Hepatocyte (in vitro differentiated cells): ENCODE data around the gene POLR2L. TPM values are rescaled to one million over a fixed set of nuclear protein-coding genes. Genes with fewer than 3 reads are reported as not detected.
A peak's percentile ranks its signal among the peaks of the same experiment; 100 is the strongest.

ENCODE experiments used
- DNase-seq: peaks from one replicate; pipeline ENCODE4 v3.0.0-alpha.2; 2016; ENCODE audit warnings: low spot score
- H2AFZ ChIP-seq: fragments of 200-600 bp; sonication (generic); 2 replicates; pipeline ENCODE4 v1.6.0; 2016; ENCODE audit warnings: antibody characterized with exemption, mild to moderate bottlenecking
- H3K27ac ChIP-seq: fragments of 200-600 bp; sonication (generic); 2 replicates; pipeline ENCODE4 v1.5.1; 2016; ENCODE audit warnings: mild to moderate bottlenecking
- H3K27me3 ChIP-seq: fragments of 200-600 bp; sonication (generic); 2 replicates; pipeline ENCODE4 v1.6.1; 2016
- H3K36me3 ChIP-seq: fragments of 200-600 bp; sonication (generic); replicated peaks from 2 replicates; pipeline ENCODE4 v1.5.1; 2016; ENCODE audit warnings: low read depth; ENCODE audit not compliant: insufficient read depth
- H3K4me1 ChIP-seq: fragments of 200-600 bp; sonication (generic); 2 replicates; pipeline ENCODE4 v1.5.1; 2016; ENCODE audit warnings: mild to moderate bottlenecking, moderate library complexity; ENCODE audit not compliant: insufficient read depth
- H3K4me2 ChIP-seq: fragments of 200-600 bp; sonication (generic); 2 replicates; pipeline ENCODE4 v1.6.0; 2016
- H3K4me3 ChIP-seq: fragments of 200-600 bp; sonication (generic); 2 replicates; pipeline ENCODE4 v1.5.1; 2016; ENCODE audit warnings: mild to moderate bottlenecking
- H3K79me2 ChIP-seq: fragments of 200-600 bp; sonication (generic); 2 replicates; pipeline ENCODE4 v1.6.0; 2017; ENCODE audit warnings: mild to moderate bottlenecking
- H3K9me2 ChIP-seq: fragments of 200-600 bp; sonication (generic); replicated peaks from 2 replicates; pipeline ENCODE4 v1.6.0; 2017; ENCODE audit warnings: mild to moderate bottlenecking; ENCODE audit not compliant: insufficient read depth
- H3K9me3 ChIP-seq: fragments of 200-600 bp; sonication (generic); 2 replicates; pipeline ENCODE4 v1.5.1; 2016; ENCODE audit warnings: low read depth, mild to moderate bottlenecking
- H4K20me1 ChIP-seq: fragments of 200-600 bp; sonication (generic); 2 replicates; pipeline ENCODE4 v1.6.0; 2016; ENCODE audit warnings: mild to moderate bottlenecking; ENCODE audit not compliant: insufficient read depth, poor library complexity, severe bottlenecking
- CTCF ChIP-seq: fragments of 200-600 bp; sonication (generic); IDR thresholded peaks from 2 replicates; pipeline ENCODE4 v1.5.1; 2016; ENCODE audit warnings: antibody characterized with exemption, mild to moderate bottlenecking; ENCODE audit not compliant: poor library complexity
- EZH2 ChIP-seq: fragments of 200-600 bp; sonication (generic); IDR thresholded peaks from 2 replicates; pipeline ENCODE4 v1.6.1; 2016; ENCODE audit warnings: antibody characterized with exemption, mild to moderate bottlenecking, borderline replicate concordance
- EZH2phosphoT487 ChIP-seq: fragments of 200-600 bp; sonication (generic); IDR thresholded peaks from one replicate; pipeline ENCODE4 v1.6.1; 2018; ENCODE audit warnings: antibody characterized with exemption, mild to moderate bottlenecking, low read depth, moderate library complexity; ENCODE audit not compliant: unreplicated experiment, severe bottlenecking
- WGBS: methylation state at CpG from one replicate; pipeline ENCODE4 v1.1.6; 2016; ENCODE audit warnings: low lambda C conversion rate; ENCODE audit errors: missing lambda C conversion rate; 5-methylcytosine and 5-hydroxymethylcytosine counted together
- polyA plus RNA-seq: library from polyadenylated mRNA; unstranded; fragments of >200 nt; fragmentation: Nextera tagmentation; extraction: Ambion mirVana; gene quantifications from 2 replicates; pipeline ENCODE4 v1.2.1, GENCODE V29; 2016
- total RNA-seq: library from RNA; depleted of rRNA; stranded (reverse); fragments of >200 nt; gene quantifications from 2 replicates; pipeline ENCODE4 v1.2.3, GENCODE V29; 2014

POLR2L gene
- total and polyA plus RNA-seq, 2 experiments from 2014 or later: 38.0 to 372 TPM

- H3K4me1 ChIP-seq: peaks cover 31% of the 10 kb centered on the region
- H4K20me1 ChIP-seq: no peaks in the 10 kb centered on the region
- H3K4me3 ChIP-seq: no peak overlapping the region
- peak overlapping the region; percentile 67 for H3K4me2 ChIP-seq
- no peaks in the 10 kb centered on the region for H3K9me3 ChIP-seq
- no peak for DNase-seq
- no peaks in the 10 kb centered on the region for H3K36me3 ChIP-seq
- TF ChIP-seq EZH2phosphoT487 (no peak), EZH2 (no peak), CTCF (no peak)
- WGBS: 88% methylated on average over 21 of the region's 21 CpGs
- no peaks in the 10 kb centered on the region for H3K79me2 ChIP-seq
- H3K27ac ChIP-seq: peak overlapping the region; percentile 76
- H3K27me3 ChIP-seq: no peaks in the 10 kb centered on the region
- H2AFZ ChIP-seq: no peak overlapping the region
- H3K9me2 ChIP-seq: no peaks in the 10 kb centered on the region
Observed at GRCh38 chr11:860234-861104, 18.1 kb upstream of the POLR2L start.

GRCh38 chr11:859394-860131 is 17.2 kb upstream of the POLR2L start:
- Histone ChIP-seq H3K4me3 (no peak overlapping the region), H3K4me2 (peak overlapping the region; percentile 67), H3K4me1 (peaks cover 31% of the 10 kb centered on the region), H3K9me3 (no peaks in the 10 kb centered on the region), H3K36me3 (no peaks in the 10 kb centered on the region), H4K20me1 (no peaks in the 10 kb centered on the region), H3K27ac (peak overlapping the region; percentile 76), H3K27me3 (no peaks in the 10 kb centered on the region), H3K9me2 (no peaks in the 10 kb centered on the region), H3K79me2 (no peaks in the 10 kb centered on the region), H2AFZ (no peak overlapping the region)
- 60% methylated on average over 14 of the region's 31 CpGs for WGBS
- no peak for TF ChIP-seq EZH2phosphoT487
- TF ChIP-seq EZH2: no peak
- TF ChIP-seq CTCF: no peak
- DNase-seq: peak; percentile 87

DNA sequence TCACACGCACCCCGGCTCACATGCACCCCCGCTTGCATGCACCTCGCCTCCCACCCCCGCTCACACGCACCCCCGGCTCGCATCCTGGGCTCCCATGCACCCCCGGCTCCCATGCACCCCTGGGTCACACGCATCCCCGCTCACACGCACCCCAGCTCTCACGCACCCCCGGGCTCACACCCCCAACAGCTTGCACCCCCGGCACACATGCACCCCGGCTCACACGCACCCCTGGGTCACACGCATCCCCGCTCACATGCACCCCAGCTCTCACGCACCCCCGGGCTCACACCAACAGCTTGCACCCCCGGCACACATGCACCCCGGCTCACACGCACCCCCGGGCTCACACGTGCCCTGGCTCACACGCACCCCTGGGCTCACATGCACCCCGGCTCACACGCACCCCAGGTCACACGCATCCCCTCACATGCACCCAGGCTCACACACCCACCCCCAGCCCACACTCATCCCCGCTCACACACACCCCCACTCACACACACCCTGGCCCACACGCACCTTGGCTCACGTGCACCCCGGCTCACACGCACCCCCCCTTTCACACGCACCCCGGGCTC is 16.5 kb upstream of the POLR2L start:
- H3K79me2 ChIP-seq: no peaks in the 10 kb centered on the region
- H3K9me3 ChIP-seq: no peaks in the 10 kb centered on the region
- no peaks in the 10 kb centered on the region for H3K36me3 ChIP-seq
- DNase-seq: no peak
- H3K27me3 ChIP-seq: no peaks in the 10 kb centered on the region
- peaks cover 31% of the 10 kb centered on the region for H3K4me1 ChIP-seq
- TF ChIP-seq EZH2phosphoT487 (no peak), EZH2 (no peak), CTCF (no peak)
- no peak overlapping the region for H3K4me3 ChIP-seq
- no peak overlapping the region for H3K27ac ChIP-seq
- H2AFZ ChIP-seq: no peak overlapping the region
- 100% methylated on average over 2 of the region's 37 CpGs for WGBS
- H3K9me2 ChIP-seq: no peaks in the 10 kb centered on the region
- H4K20me1 ChIP-seq: no peaks in the 10 kb centered on the region
- H3K4me2 ChIP-seq: no peak overlapping the region
